Astrocyte of the cerebellum (primary cell): Measurements from ENCODE around the gene CAMK2B.

Experiments used
- DNase-seq: peaks from one replicate; pipeline ENCODE4 v3.0.0-alpha.2; 2011; ENCODE audit warnings: low read depth
- H3K4me3 ChIP-seq: 2 replicates; pipeline ENCODE4 v1.5.1; 2011; ENCODE audit warnings: mild to moderate bottlenecking, low read depth, low read length, moderate library complexity
- CTCF ChIP-seq: IDR thresholded peaks from 2 replicates; pipeline ENCODE4 v1.5.1; 2012; ENCODE audit warnings: low read length, low read depth, moderate library complexity, mild to moderate bottlenecking; ENCODE audit errors: missing control alignments
- in situ Hi-C: cut with HindIII; loops from 2 replicates; pipeline ENCODE4 v1.10.0; 2017; ENCODE audit warnings: low sequenced_read_pairs

Gene CAMK2B

DNA sequence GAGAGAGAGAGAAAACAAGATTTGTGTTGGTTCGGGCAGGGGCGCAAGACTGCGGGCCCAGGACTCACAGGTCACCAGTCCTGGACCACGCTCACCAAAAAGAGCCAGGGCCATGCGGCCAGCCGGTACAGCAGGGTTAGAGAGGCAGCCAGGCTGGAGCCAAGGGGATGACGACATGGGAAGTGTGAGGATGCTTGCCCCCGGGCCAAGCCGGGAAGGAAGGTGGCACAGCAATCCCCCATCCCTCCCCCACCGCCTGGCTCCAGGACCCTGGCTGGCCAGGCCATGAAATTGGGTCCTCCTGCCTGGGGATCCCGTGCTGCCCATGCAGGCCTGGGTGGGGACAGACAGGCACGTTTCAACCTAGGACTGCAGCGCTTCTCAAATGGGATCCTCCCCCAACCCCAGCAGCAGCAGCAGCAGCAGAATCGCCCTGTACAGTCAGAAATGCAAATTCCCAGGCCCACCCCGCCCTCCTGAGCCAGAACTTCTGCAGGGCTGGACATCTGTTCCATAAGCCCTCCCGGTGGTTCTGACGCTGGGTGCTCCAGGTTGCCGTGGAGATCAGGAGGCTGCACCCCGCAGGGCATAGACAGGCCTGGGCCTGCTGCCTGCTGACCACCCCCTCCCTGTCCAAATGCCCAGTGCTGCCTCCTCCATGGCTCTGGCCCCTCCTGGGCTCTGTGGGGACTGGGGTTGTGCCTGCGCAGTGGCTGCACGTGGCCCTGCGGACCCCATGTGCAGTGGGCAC, 89.6 kb downstream of the CAMK2B start:
- H3K4me3 ChIP-seq: no peak overlapping the region
- TF ChIP-seq CTCF: no peak
- in situ Hi-C loops: loop anchor here (25.0 kb wide), 1 partner anchor 327 kb away; the partner anchor contains the start of gene DDX56
- DNase-seq: no peak

DNA sequence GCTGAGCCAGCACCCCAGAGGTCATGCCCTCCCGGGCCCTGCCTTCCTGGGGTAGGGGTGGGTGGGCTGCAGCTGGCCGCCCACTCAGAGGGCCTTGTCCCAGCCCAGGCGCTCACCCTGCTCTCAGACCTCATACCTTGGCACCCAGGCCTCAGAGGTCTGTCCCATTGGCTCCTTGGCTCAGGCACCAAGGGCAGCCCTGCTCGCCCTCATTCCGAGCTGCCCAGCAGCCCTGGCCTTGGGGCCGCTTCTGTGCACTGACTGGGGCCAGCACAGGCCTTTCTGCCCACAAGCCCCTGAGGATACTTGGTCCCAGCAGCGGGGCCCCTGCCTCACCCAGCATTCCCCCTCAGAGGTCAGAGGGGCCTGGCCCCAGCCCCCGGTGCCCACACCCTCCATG, 90.3 kb downstream of the CAMK2B start:
- no peak for DNase-seq
- no peak overlapping the region for H3K4me3 ChIP-seq
- in situ Hi-C loops: loop anchor here (25.0 kb wide), 1 partner anchor 327 kb away; the partner anchor contains the start of gene DDX56
- no peak for TF ChIP-seq CTCF

DNA sequence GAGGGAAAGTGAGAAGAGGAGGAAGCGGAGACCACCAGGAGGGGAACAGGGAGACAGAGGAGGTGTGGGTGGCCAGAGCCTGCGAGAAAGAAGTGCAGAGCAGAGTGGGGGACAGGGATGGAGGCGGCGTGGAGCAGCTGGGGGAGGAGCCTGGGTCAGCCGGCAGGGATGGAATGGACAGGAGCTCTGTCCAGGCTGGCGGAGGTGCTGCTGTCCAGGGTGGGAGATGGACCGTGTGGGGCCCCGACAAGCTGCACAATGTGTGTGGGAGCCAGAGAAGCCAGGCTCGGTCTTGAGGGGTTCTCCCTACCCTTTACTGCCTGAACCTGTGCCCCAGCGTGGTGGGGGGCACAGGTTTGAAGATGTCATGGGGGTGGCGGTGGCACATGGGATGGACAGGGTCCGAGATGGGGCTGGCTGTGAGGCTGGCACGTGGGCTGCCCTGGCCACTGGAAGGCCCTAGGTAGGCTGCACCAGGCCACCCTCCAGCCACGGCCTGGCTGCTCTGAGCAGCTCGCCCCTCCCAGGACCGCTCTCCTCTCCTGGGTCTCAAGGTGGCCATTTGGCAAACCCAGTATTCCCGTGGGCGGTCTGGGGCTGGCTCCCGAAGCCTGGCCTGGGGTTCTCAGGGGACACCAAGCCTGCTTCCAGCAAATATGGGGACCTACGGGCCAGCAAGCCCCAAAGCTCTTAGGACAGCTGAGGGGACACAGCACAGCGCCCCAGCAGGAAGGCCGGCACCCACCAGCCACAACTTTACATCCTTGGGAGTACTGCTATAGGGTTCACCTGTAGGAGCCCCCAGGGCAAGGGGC, 92.3 kb downstream of the CAMK2B start:
- DNase-seq: no peak
- in situ Hi-C loops: loop anchor here (25.0 kb wide), 1 partner anchor 329 kb away; the partner anchor contains the start of gene DDX56
- H3K4me3 ChIP-seq: no peak overlapping the region
- no peak for TF ChIP-seq CTCF

- TF ChIP-seq CTCF: no peak
- DNase-seq: no peak
- in situ Hi-C loops: loop anchor here (25.0 kb wide), 1 partner anchor 330 kb away; the partner anchor contains the start of gene DDX56
- no peak overlapping the region for H3K4me3 ChIP-seq
Measured at GRCh38 chr7:44232396-44232795, 93.0 kb downstream of the CAMK2B start.

DNA sequence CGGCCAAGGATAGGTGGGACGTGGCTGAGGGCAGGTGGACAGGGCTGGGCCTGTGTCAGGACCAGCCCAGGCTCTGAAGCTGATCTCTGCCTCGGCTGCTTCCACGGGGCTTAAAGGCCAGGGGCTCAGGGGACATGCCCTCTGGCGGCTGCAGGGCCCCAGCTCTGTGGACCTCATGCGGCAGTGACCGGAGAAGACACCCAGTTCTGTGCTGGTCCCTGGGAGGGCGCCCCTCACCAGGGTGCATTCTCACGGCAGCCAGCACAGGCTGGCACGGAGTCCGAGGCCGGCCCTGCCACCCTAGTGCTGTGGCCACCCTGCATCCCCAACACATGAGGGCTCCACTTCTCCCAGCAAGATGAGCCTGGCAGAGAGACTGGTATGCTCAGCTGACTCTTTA, 94.3 kb downstream of the CAMK2B start:
- no peak for DNase-seq
- in situ Hi-C loops: loop anchor here (25.0 kb wide), 1 partner anchor 331 kb away; the partner anchor contains the start of gene DDX56
- TF ChIP-seq CTCF: no peak
- no peak overlapping the region for H3K4me3 ChIP-seq

DNA sequence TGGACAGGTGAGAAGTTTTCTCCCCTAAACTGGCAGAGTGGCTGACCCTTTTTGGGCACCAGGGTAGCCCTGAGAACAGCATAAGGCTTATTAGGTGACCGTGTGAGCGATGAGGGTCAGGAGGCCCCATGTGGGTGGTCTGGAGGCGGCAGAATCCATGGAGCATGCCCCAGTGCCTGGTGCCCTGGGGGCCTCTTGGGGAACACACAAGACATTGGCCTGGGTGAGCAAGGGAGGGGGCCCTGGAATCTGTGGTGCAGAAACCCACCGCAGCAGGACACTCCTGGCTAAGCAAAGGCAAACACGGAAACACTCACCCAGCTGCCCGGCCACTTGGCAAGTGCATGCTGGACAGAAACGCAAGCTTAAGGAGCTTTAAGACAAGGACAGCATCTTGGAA, 95.1 kb downstream of the CAMK2B start:
- TF ChIP-seq CTCF: no peak
- no peak overlapping the region for H3K4me3 ChIP-seq
- DNase-seq: no peak
- in situ Hi-C loops: loop anchor here (25.0 kb wide), 1 partner anchor 332 kb away; the partner anchor contains the start of gene DDX56
